ENCODE data around the gene MAGI2.

The MAGI2 gene

GRCh38 chr7:77975672-77976480 lies 1477.6 kb downstream of the MAGI2 start:
- Mint-ChIP-seq H3K36me3 (no peaks in the 10 kb centered on the region), H3K9me3 (no peaks in the 10 kb centered on the region), H3K4me3 (no peak overlapping the region), H3K4me1 (no peaks in the 10 kb centered on the region), H3K27me3 (no peaks in the 10 kb centered on the region), H3K27ac (no peak overlapping the region)

- H3K4me3 Mint-ChIP-seq: no peak overlapping the region
- H3K4me1 Mint-ChIP-seq: no peaks in the 10 kb centered on the region
- peaks cover 2% of the 10 kb centered on the region for H3K36me3 Mint-ChIP-seq
- H3K27me3 Mint-ChIP-seq: no peaks in the 10 kb centered on the region
- H3K27ac Mint-ChIP-seq: no peak overlapping the region
- no peaks in the 10 kb centered on the region for H3K9me3 Mint-ChIP-seq
These were observed 1481.7 kb downstream of the MAGI2 start for GRCh38 chr7:77971726-77972125.

GRCh38 chr7:77967429-77967828 lies 1486.0 kb downstream of the MAGI2 start:
- Mint-ChIP-seq H3K4me1 (no peaks in the 10 kb centered on the region), H3K9me3 (no peaks in the 10 kb centered on the region), H3K36me3 (peaks cover 3% of the 10 kb centered on the region), H3K27ac (no peak overlapping the region), H3K27me3 (no peaks in the 10 kb centered on the region), H3K4me3 (no peak overlapping the region)

Measured in activated naive CD4-positive, alpha-beta T cell treated with anti-CD3 and anti-CD28 coated beads, Interleukin-2, amount 50 U/mL, for 24 hours (primary cell).